ENCODE data around the gene OR51V1.

The OR51V1 gene

DNA sequence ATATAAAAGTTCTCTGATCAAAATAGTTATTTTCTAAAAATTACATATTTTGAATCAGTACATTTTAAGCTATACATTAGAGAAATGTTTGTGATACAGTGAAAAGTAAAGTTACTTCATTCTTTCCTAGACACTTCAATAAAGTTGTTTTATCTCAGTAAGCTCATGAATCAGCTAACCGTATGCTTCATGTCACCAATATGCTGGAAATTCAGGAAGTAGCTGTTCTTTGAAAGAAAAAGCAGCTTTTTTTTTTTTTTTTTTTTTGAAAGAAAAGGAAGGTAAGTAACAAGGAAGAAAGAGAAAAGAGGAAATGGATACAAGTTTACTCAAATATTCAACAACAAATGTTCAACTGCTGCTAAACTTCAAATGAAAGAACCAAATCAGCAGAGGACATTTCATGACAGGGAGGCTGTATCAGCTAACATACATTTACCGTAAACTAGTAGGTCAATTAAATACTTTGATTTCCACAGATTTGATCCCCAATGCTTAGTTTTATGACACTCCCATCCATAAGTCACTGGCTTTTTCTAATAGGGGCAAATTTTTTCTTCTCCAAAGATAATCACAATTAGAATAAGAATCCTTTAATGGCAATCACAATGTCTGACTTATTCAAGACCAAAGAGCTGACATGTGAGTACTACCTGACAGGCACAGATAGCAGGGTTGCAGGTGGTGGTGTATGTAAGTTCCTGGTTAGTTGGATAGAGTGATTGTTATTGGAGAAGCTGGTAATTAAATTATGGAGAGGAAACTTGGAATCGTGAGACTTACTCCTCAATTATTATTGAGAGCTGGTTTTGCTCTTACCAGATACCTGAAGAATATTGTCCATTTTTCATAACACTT is 46.7 kb downstream of the OR51V1 start:
- H3K4me2 ChIP-seq (ENCODE audit: low read depth, low read length, poor library complexity, severe bottlenecking), result no peak overlapping the region
- TF ChIP-seq EZH2phosphoT487 (IDR thresholded peaks at IDR 0.05; ENCODE audit: borderline replicate concordance), result no peak
- TF ChIP-seq, protein P1, sequence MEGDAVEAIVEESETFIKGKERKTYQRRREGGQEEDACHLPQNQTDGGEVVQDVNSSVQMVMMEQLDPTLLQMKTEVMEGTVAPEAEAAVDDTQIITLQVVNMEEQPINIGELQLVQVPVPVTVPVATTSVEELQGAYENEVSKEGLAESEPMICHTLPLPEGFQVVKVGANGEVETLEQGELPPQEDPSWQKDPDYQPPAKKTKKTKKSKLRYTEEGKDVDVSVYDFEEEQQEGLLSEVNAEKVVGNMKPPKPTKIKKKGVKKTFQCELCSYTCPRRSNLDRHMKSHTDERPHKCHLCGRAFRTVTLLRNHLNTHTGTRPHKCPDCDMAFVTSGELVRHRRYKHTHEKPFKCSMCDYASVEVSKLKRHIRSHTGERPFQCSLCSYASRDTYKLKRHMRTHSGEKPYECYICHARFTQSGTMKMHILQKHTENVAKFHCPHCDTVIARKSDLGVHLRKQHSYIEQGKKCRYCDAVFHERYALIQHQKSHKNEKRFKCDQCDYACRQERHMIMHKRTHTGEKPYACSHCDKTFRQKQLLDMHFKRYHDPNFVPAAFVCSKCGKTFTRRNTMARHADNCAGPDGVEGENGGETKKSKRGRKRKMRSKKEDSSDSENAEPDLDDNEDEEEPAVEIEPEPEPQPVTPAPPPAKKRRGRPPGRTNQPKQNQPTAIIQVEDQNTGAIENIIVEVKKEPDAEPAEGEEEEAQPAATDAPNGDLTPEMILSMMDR (conservative IDR thresholded peaks at IDR 0.05; ENCODE audit: low read length), result no peak
- no peak overlapping the region for H2AFZ ChIP-seq (ENCODE audit: low read length)

DNA sequence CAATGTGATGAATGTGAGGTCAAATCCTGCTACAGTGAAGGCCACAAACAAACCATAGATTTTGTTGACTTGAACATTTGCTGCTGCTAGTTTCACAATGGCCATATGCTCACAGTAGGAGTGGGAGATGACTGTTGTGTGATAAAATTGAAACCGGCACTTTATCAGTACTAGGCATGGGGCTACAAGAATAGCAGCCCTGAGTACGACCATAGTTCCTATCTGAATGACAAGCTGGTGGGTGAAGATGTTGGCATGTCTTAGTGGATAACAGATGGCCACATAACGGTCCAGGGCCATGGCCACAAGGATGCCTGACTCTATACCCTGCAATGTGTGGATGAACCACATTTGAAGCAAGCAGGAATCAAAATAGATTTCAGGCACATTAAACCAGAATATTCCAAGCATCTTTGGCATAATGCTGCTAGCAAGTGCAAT is 48.7 kb downstream of the OR51V1 start:
- H3K9me3 ChIP-seq (ENCODE audit: insufficient read depth, low read depth, low read length), result no peaks in the 10 kb centered on the region
- no peaks in the 10 kb centered on the region for H3K4me1 ChIP-seq (ENCODE audit: insufficient read depth, low read length, poor library complexity, severe bottlenecking)
- H3K79me2 ChIP-seq (ENCODE audit: insufficient read depth, low read length), result no peaks in the 10 kb centered on the region
- H3K9ac ChIP-seq (ENCODE audit: low read depth, low read length, poor library complexity, severe bottlenecking), result no peak overlapping the region
- no peaks in the 10 kb centered on the region for H3K9me2 ChIP-seq (replicated peaks; ENCODE audit: low read depth, low read length)
- TF ChIP-seq EZH2phosphoT487 (IDR thresholded peaks at IDR 0.05; ENCODE audit: borderline replicate concordance), result no peak
- TF ChIP-seq, protein P1 (conservative IDR thresholded peaks at IDR 0.05; ENCODE audit: low read length), result no peak
- no peak overlapping the region for H3K4me3 ChIP-seq (ENCODE audit: low read length, poor library complexity, severe bottlenecking)
- H3K27me3 ChIP-seq (ENCODE audit: insufficient read depth, low read length, poor library complexity, severe bottlenecking), result no peaks in the 10 kb centered on the region
- H4K20me1 ChIP-seq (ENCODE audit: insufficient read depth, low read length, poor library complexity, severe bottlenecking), result no peaks in the 10 kb centered on the region
- H3K4me2 ChIP-seq (ENCODE audit: low read depth, low read length, poor library complexity, severe bottlenecking), result no peak overlapping the region
- no peak overlapping the region for H2AFZ ChIP-seq (ENCODE audit: low read length)
- H3K36me3 ChIP-seq (ENCODE audit: insufficient read depth, low read length), result no peaks in the 10 kb centered on the region
- no peaks in the 10 kb centered on the region for H3F3A ChIP-seq (ENCODE audit: low read depth)

More for the DNA sequence above, 46.7 kb downstream of the OR51V1 start:
- H3K79me2 ChIP-seq (ENCODE audit: insufficient read depth, low read length), result no peaks in the 10 kb centered on the region
- no peaks in the 10 kb centered on the region for H3K36me3 ChIP-seq (ENCODE audit: insufficient read depth, low read length)
- no peak overlapping the region for H3K9ac ChIP-seq (ENCODE audit: low read depth, low read length, poor library complexity, severe bottlenecking)
- H3K27me3 ChIP-seq (ENCODE audit: insufficient read depth, low read length, poor library complexity, severe bottlenecking), result no peaks in the 10 kb centered on the region
- H3F3A ChIP-seq (ENCODE audit: low read depth), result no peaks in the 10 kb centered on the region
- no peak overlapping the region for H3K4me3 ChIP-seq (ENCODE audit: low read length, poor library complexity, severe bottlenecking)
- no peaks in the 10 kb centered on the region for H3K9me3 ChIP-seq (ENCODE audit: insufficient read depth, low read depth, low read length)
- no peaks in the 10 kb centered on the region for H3K4me1 ChIP-seq (ENCODE audit: insufficient read depth, low read length, poor library complexity, severe bottlenecking)
- no peaks in the 10 kb centered on the region for H4K20me1 ChIP-seq (ENCODE audit: insufficient read depth, low read length, poor library complexity, severe bottlenecking)
- H3K9me2 ChIP-seq (replicated peaks; ENCODE audit: low read depth, low read length), result no peaks in the 10 kb centered on the region

Measured in Loucy (cell line).